Stimulated activated CD4-positive, alpha-beta T cell treated with anti-CD3 and anti-CD28 coated beads, Interleukin-1b, Interleukin-23, amount 100 ng/mL, for 1 hour (primary cell): ENCODE data around the gene FUT1.
"Not testable (repeated sequence)": the region's sequence is repeated elsewhere in the genome, so short reads cannot be mapped to it uniquely, and the experiment has no call there.

Experiments used
- DNase-seq, 2 donors: peaks; one replicate each; pipeline ENCODE4 v3.0.0-alpha.2; 2020; ENCODE audit warnings: low read depth in 2 of 2

The FUT1 gene

DNA sequence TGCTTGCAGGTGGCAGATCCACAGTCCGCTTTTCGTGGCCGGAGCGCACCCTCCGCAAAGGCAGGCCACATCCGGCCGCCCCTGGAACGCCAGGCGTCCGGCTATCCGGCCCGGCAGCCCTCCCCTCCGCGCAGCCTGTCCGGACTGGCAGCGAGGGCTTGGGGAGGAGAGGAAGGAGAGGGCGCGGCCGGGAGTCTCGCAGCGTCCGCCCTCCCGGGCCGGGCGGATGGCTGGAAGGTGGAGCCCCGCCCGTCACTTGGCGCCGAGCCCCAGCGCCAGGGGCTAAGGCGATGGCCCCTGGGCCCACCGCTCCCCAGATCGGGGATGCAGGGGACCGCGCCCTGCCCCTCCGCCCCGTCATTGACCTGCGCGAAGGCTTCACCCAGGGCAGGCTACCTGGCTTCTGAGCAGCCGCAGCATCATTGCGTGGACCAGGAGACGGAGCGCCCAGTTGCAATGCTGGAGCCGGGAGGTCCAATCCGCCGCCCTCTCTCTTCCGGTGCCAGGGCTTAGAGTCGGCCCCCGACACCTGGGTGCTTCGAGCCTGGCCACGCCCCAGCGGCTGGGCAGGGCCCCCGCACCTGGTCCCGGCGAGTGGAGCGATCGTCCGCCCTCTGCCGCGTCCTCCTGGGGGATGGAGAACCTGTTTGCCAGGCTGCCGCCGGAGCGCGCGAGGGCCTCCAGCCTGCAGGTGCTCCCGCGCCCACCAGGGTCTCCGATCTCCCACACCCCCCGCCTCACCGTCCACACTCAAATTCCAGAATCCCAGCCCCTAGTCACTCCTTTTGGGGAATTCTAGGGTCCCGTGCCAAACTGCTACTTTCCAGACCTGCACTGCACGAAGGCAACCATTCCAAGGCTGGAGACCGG is at the start of gene FUT1:
Gene FUT1 (minus strand): TSS at position 146 of the 870 bp plus-strand sequence. CDS start 1,360 bp downstream, outside the sequence.
- no peak for DNase-seq

DNA sequence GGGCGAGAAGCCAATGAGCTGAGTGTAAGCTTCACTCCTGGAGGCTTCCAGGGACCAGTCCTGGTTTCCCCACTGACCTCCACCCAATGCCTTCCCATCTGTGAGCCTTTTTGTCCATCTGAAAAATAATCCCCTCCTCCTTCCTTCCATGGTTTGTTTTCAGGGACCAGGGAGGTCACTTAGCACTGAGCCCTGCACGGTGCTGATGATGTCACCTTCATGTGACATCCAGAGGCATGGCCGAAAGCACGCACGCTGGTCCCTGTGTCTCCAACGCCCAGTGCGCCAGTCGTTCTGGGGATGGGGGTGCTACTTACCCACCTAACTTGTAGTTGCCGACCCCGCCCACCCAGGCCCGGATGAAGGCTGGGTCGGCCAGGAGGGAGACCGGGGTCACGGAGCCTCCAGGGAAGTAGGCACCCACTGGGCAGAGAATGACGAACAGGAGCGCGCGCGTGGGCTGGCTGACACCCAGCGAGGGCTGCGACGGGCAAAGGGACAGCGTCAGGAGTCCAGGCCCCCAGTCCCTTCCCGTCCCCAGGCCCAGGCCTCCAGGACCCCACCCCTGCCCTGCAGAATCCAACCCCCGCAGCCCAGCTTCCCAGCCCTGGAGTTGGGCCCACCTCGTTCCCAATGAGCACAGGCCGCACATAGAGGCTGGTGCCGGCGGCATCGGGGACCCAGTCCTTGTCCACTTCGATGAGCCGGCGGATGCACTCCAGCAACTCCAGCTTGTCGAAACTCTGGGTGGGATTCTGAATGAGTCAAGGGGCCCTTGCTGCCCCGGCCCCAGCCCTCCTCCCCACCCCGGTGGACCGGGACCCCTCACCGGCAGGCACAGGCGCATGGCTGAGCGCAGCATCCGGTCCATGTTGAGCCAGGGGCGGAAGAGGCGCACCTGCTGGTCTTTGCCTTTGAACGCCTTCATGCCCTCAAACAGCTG is 47.2 kb upstream of the FUT1 start:
- no peak for DNase-seq

DNA sequence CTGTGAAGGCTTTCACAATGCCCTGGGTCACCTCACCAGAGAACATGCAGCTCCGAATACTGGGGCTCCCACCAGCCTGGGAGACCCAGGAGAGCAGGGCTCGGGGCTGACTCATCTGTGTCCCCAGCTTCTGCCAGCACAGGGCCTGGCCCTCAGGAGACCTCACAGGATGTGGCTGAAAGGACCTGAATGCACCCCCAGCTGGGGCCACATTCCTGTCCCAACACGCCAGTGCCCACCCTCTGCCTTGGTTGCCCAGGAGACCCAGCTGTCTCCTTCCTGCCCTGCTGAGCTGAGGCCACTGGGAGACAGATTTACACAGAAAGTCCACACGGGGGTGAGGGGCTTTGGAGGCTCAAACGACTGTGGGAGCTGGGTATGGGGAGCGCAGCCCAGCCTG is 46.5 kb upstream of the FUT1 start:
- DNase-seq, result no peak

DNA sequence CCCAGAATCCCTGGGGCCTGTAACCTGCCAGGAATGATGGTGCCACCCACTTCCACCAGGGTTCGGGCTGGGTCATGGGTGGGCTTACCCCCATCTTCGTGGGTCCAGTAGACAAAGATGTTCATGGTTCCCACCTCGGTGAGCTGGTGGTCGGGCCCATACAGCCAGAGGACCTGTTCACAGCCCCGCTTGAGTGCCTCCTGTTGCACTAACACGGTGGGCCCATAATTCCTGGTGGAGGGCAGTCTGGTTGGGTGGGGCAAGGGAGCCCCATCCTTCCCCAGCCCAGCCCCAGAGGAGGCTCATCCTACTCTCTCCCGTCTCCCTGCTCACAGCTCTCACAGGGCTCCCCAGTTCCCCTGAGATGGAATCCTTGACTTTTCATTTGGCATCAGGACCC is 44.7 kb upstream of the FUT1 start:
- DNase-seq, result no peak

DNA sequence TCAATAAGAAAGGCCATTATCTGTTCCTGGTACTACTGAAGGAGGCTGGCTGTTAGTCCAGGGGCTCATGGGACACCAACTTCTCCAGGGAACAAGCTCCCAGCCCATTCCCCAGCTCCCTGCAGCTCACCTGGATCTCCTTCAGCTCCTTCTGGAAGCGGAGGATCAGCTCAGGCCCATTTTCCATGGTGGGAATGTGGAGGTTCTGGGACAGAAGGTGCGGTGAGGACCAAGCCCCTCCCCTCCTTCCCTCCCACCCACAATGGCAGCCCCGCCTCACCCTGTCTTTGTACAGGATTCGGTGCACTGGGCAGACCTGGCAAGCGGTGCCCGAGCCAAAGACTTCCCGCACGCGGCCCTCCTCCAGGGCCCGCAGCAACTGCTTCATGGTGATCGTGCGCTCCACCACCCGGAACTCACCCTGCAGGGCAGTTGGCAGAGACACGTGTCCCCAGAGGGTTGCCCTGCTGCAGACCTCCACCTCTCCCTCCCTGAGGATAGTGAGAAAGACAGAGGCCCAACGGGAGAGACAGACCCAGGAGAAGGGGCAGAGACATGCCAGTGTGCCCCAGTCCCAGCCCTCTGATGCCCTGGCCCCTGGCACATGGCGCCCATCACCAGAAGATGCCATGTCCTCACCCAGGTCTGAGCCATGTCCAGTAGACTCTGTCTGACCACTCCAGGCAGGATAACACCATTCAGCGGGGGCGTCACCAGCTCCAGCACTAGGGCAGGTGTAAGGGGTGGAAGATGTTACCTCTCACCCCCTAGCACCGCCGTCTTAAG is 44.0 kb upstream of the FUT1 start:
- DNase-seq, result no peak

DNA sequence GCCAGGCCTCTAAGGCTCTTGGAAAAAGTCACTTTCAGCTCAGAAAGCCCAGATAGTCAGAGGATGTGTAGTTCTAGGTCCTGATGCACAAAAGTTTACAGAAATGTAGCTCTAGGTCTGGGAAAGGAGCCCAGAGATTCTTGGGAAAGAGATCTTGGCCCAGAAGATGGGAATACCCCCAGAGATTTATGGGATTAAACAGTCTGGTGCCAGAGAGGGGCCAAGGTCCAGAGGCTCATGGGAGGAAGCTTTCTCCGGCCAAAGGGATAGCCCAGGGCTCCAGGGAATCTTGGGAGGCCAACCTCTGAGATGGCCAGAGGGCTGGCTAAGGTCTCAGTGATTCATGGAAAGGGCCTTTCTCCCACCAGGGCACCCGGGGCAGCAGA is 43.2 kb upstream of the FUT1 start:
- DNase-seq, result no peak

DNA sequence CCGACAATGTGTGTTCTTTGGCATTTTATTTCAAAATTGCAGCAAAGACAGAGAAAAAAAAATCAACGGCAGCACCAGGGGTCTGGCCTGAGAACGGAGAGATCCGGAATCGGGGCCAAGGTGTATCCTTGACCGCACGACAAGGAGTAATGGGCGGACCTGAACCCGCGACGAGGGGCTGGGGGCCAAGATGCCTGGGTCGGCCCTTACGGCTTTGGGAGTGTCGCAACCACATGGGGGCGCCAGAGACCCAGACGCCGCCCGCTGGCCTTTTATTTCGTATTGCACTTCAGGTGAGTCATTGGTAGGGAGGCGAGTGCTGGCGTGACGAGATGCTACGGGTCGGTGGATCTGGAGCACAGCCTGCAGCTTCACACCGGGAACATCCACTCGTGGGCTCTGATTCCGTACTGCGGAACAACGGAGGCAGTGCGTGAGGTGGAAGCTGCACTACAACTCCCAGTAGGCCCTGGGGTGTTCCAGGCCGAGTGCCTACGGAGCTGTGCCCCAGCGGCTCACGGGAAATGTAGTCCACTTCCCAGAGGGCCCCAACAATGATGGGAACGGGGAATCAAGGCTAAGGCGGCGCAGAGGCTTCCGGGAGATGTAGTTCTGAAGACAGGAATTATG is 42.7 kb upstream of the FUT1 start:
- DNase-seq, result peak; percentile 57 to 77

DNA sequence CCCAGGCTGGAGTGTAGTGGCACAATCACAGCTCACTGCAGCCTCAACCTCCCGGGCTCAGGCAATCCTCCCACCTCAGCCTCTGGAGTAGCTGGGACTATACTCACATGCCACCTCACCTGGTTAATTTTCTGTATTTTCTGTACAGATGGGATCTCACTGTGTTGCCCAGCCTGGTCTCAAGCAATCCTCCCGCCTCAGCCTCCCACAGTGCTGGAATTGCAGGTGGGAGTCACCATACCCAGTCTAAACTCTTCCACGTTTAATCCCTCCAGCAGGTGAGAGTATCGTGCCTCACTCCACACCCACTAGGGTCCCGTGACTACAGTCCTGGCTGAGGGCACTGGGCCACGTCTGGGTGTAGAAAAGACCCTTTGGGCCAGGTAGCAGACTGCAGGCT is 41.9 kb upstream of the FUT1 start:
- no peak for DNase-seq

DNA sequence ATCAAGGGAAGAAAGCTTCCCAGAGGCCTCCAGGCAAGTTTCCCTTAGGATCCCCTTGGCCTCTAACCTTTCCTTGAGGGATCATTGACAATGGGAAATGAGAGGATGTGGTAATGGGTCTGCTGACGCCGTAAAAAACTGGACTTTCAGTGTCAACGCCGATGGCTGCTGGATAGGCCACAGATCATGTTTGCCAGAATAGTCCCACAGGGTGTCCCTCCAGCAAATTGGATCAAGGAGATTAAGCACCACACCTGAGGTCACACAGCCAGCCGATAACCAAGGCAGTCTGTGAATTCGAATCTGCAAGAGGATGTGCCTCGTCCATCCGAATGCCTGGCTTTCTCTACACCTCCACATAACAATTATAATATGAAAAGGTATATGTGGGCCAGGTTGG is 40.8 kb upstream of the FUT1 start:
- no peak for DNase-seq

DNA sequence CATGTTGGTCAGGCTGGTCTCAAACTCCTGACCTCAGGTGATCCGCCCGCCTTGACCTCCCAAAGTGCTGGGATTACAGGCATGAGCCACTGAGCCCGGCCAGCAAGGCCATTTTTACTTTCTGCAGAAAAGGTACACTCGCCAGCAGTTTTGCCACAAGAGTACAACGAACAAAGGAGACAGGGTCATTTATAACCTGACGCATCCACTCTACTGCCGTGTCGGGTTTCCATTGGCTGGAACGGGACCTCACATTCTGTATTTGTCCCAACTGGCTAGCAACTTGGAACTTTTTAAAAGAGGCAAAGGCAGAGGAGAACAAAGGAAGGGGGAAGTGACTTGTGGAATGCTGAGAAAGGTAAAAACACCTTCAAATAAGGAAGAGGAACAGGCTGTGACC is 34.9 kb upstream of the FUT1 start:
- DNase-seq, result not testable (repeated sequence)

DNA sequence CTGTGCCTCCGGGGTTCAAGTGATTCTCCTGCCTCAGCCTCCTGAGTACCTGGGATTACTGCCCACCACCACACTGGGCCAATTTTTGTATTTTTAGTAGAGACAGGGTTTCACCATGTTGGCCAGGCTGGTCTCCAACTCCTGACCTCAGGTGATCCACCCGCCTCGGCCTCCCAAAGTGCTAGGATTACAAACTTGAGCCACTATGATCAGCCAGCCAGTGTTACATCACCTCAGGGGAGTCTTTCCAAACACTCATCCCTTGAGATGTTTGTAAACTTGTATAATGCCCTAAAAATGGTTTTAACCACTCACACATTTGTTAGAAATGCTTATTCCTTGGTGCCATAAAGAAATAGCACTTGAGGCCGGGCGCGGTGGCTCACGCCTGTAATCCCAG is 34.0 kb upstream of the FUT1 start:
- DNase-seq, result not testable (repeated sequence)

DNA sequence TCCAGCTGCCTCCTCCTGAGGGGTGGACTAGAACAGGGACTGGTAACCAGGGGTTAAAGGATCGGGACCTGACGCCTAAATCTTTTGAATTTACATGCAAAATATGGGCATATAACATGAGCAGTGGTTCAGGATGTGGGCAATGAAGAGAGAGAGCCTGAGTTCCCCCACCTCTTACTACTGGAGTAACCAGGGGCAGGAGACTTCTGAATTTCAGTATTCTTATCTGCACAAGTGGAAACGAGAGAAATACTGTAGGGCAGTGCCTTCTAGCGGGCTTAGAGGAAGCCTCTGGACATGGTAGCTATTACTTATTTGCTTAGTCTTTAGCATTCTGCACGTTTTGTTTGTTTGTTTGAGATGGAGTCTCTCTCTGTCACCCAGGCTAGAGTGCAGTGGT is 32.1 kb upstream of the FUT1 start:
- no peak for DNase-seq

DNA sequence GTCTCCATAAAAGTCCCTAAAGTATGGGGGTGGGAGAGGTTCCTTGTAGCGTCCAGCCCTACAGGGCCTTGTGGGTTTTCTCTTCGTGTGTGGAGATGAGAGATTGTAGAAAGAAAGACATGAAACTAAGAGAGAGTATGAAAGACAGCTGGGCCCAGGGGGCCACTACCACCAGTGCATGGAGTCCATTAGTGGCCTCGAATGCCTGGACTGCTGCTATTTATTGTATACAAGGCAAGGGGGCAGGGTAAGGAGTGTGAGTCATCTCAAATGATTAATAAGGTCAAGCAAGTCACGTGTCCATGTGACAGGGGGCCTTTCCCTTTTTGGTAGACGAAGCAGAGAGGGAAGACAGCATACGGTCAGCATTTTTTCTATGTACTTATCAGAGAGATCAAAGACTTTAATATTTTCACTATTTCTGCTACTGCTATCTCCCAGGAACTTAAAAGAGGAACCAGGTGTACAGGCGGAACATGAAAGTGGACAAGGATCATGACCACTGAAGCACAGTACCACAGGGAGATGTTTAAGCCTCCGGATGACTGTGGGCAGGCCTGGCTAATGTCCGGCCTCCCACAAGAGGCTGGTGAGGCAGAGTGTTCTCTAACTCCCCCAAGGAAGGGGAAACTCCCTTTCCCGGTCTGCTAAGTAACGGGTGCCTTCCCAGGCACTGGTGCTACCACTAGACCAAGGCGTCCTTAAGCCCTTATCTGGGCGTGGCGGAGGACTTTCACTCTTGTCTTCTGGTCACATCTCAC is 28.4 kb upstream of the FUT1 start:
- DNase-seq, result no peak

DNA sequence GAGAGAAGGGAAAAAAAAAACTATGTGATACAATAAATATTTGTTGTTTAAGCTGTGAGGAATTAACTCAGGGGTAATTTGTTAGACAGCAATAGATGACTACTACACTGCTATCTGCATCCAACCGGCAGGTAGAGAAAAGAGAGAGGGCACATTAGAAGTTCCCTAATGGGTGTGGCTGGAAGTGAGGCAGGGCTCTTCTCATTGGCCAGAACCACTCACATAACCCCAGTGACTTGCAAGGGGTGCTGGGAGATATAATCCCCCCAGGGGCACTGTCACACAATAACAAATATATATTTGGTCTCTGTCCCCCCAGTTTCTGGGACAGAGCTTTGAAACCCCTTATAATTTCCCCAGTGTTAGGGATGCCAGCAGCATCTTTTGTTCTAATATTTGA is 27.2 kb upstream of the FUT1 start:
- no peak for DNase-seq

DNA sequence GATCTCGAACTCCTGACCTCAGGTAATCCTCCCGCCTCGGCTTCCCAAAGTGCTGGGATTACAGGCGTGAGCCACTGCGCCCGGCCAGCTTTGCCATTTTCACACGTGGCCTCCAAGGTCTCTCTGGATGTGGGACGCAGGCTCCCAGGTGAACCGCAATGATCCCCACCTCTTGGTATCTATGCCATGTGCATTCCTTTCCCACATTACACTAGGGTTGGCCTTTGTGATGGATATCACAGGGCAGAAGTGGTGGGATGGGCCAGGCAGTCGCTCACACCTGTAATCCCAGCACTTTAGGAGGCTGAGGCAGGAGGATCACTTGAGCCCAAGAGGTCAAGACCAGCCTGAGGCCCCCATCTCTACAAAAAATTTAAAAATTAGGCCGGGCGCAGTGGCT is 25.3 kb upstream of the FUT1 start:
- no peak for DNase-seq

DNA sequence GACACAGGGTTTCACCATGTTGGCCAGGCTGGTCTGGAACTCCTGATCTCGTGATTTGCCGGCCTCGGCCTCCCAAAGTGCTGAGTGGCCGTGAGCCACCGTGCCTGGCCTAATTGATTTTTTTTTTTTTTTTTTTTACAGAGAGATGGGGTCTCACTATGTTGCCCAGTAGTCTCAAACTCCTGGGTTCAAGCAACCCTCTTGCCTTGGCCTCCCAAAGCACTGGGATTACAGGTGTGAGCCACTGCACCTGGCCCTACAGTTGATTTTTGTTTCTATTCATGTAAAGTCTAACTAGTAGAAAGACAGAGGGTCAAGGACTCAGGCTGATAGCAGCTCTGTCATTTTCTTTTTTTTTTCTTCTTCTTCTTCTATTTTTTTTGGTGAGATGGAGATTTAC is 24.7 kb upstream of the FUT1 start:
- DNase-seq, result no peak

DNA sequence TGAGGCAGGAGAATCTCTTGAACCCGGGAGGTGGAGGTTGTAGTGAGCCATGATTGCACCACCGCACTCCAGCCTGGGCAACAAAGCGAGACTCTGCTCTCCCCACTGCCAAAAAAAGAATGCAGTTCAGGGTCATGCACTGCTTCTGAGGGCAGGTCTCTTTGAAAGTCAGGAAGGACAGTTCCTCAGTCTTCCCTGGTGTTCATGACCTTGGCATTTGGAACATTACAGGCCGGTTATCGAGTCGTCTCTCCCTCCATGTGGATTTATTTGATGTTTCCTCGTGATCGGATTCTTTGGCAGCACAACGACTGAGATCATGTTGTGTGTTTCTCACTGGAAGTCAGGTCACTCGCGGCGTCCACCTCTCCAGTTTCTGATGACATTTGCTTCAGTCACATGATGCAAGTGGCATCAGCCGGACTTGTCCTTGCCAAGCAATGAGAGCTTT is 20.1 kb upstream of the FUT1 start:
- no peak for DNase-seq

DNA sequence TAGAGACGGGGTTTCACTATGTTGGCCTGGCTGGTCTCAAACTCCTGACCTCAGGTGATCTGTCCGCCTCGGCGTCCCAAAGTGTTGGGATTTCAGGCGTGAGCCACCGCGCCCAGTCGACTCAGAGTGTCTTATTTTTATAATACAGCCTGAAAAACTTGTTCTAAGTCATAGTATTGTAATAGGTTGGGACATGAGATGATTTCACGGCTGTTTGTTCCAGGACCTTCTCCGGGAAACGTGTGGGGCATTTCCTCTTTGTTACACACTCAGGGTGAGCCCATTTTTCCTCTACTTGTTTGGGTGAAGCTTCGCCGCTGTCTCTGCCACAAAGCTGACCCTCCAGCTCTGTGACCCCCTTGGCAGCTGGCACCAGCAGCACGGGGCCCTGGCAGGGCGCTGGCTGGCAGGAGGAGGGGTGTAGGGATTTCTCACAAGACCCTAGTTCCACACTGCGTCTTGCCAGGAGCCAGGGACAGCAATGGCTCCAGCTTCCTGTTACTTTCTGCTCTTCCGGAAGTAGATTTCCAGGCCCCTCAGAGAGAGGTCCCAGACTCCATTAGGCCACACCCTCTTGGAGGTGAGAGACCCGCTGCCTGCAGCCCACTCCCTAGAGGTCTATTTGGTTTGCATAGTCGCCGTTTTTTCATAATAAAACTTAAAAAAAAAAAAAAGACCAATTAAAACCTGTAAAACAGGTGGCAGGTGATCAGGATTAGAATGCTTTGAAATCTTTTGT is 18.5 kb upstream of the FUT1 start:
- DNase-seq, result no peak

DNA sequence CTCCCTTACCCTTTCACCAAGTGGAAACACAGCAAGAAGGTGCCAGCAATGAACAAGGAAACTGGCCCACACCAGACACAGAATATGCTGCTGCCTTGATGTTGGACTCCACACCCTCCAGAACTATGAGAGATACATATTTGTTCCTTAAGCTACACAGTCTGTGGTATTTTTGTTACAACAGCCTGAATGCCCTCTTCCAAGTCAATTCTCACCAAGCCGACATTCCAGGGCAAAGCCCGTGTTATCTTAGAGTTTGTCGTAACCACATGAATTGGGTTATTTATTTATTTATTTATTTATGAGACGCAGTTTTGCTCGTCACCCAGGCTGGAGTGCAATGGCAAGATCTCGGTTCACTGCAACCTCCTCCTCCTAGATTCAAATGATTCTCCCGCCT is 17.8 kb upstream of the FUT1 start:
- no peak for DNase-seq
